NCI-H345 (cell line): ENCODE measurements around the gene RETREG1.

Experiments used
- DNase-seq: peaks from one replicate; lab custom pipeline; 2025; lab: John Stamatoyannopoulos, UW

RETREG1 gene

GRCh38 chr5:16585041-16585667 is 31.6 kb downstream of the RETREG1 start:
- no peak for DNase-seq

GRCh38 chr5:16582081-16582480 is 34.7 kb downstream of the RETREG1 start:
- no peak for DNase-seq

GRCh38 chr5:16580382-16580781 is 36.4 kb downstream of the RETREG1 start:
- no peak for DNase-seq

- DNase-seq, result peak; percentile 54
These were observed 37.5 kb downstream of the RETREG1 start for GRCh38 chr5:16579142-16579847.

- DNase-seq, result peak; percentile 75
These were observed 38.3 kb downstream of the RETREG1 start for GRCh38 chr5:16578474-16578883.

- DNase-seq, result no peak
These were observed 39.1 kb downstream of the RETREG1 start for GRCh38 chr5:16577677-16578076.

GRCh38 chr5:16574789-16575721 is 41.7 kb downstream of the RETREG1 start:
- DNase-seq, result no peak

- no peak for DNase-seq
These were observed 43.4 kb downstream of the RETREG1 start for GRCh38 chr5:16573401-16573800.

GRCh38 chr5:16572289-16573015 is 44.3 kb downstream of the RETREG1 start:
- no peak for DNase-seq

GRCh38 chr5:16571016-16571415 is 45.8 kb downstream of the RETREG1 start:
- DNase-seq, result no peak

GRCh38 chr5:16570121-16570815 is 46.5 kb downstream of the RETREG1 start:
- no peak for DNase-seq

GRCh38 chr5:16568875-16569580 is 47.8 kb downstream of the RETREG1 start:
- DNase-seq, result peak; percentile 97

- no peak for DNase-seq
These were observed 49.4 kb downstream of the RETREG1 start for GRCh38 chr5:16567365-16567764.

- no peak for DNase-seq
These were observed 51.7 kb downstream of the RETREG1 start for GRCh38 chr5:16565118-16565517.

GRCh38 chr5:16564248-16564867 is 52.4 kb downstream of the RETREG1 start:
- no peak for DNase-seq

GRCh38 chr5:16563686-16564085 is 53.1 kb downstream of the RETREG1 start:
- DNase-seq, result no peak

GRCh38 chr5:16561660-16562059 is 55.1 kb downstream of the RETREG1 start:
- DNase-seq, result no peak

GRCh38 chr5:16559702-16560101 is 57.1 kb downstream of the RETREG1 start:
- DNase-seq, result no peak

GRCh38 chr5:16558984-16559629 is 57.7 kb downstream of the RETREG1 start:
- DNase-seq, result no peak

- no peak for DNase-seq
These were observed 59.3 kb downstream of the RETREG1 start for GRCh38 chr5:16557477-16557876.
